Activated T-helper 1 cell treated with anti-CD3 and anti-CD28 coated beads, Interleukin-12 subunit alpha, Interleukin-12 subunit beta, Interleukin-2, Interleukin-4 antibody, amounts not matched to agents 30 ng/mL and 10 ng/mL and 1 ng/mL, durations not matched to agents 14 hours and 24 hours and 36 hours (primary cell): ENCODE results near the gene PHC1. TPM values are rescaled to one million over a fixed set of nuclear protein-coding genes. Genes with fewer than 3 reads are reported as not detected.
"Not testable (repeated sequence)": the region's sequence is repeated elsewhere in the genome, so short reads cannot be mapped to it uniquely, and the experiment has no call there.

Source experiments
- DNase-seq: peaks from one replicate; pipeline ENCODE4 v3.0.0; 2021; ENCODE audit warnings: low spot score
- H3K27ac Mint-ChIP-seq: one replicate; pipeline ENCODE4 v1.8.0; 2021; ENCODE audit warnings: mild to moderate bottlenecking, mixed read lengths
- H3K27me3 Mint-ChIP-seq: one replicate; pipeline ENCODE4 v1.8.0; 2022; ENCODE audit warnings: mild to moderate bottlenecking, moderate library complexity, mixed read lengths; ENCODE audit not compliant: insufficient read depth
- H3K36me3 Mint-ChIP-seq: one replicate; pipeline ENCODE4 v1.8.0; 2021; ENCODE audit warnings: low read depth, mixed read lengths
- H3K4me1 Mint-ChIP-seq: one replicate; pipeline ENCODE4 v1.8.0; 2021; ENCODE audit warnings: low read depth, mixed read lengths
- H3K4me3 Mint-ChIP-seq: one replicate; pipeline ENCODE4 v1.8.0; 2021; ENCODE audit warnings: mild to moderate bottlenecking, moderate library complexity, mixed read lengths
- H3K9me3 Mint-ChIP-seq: one replicate; pipeline ENCODE4 v1.8.0; 2021; ENCODE audit warnings: mixed read lengths
- intact Hi-C: fragments of 100-400 bp; cut with micrococcal nuclease; formaldehyde crosslinking; loops from one replicate; pipeline ENCODE4 v1.15.1; 2024
- total RNA-seq: library from RNA; stranded (reverse); gene quantifications from 2 replicates; pipeline ENCODE4 v1.2.3, GENCODE V29; 2022

Gene PHC1
- total RNA-seq, 1 donor from 2014 or later, result 11.3 TPM

DNA sequence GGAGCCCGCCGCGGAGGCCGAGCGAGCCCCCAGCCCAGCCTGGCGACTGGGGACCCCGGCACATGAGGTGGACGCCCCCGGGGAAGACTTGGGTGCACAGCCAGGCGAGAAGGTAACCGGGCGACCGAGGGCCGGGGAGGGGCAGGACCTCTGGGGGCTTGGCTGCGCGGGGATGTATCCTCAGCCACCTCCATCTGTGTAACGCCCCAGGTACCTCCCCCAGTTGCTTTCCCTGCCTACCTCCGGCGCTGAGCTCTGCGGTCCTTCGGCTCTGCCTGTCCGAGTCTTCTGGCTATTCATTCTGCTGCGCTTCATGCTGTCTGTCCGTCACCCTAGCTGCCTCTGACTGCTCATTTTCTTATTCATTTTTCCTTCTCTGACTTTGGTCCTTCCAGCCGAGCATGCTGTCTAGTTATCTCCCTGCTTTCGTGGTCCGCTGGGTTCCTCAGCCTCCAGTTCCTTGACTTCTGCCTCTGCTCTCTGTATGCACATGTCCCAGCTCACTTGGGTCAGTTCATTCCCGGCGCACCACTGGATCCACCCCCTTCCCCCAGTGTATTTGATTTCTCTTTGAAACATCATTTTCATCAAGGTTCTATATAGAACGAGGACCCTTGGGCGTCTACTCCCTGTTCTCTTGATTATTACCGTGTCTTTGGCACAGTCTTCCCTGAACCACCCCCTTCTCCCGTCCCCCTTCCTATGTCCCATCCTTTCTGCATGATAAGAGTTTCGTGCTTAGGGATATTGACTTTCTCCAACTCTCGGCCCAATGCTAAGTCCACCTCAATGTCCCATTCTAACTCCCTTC, 612 bp downstream of the PHC1 start:
- intact Hi-C loops, result loop anchor here (1.0 to 2.0 kb wide), 4 partner anchors 25 to 218 kb away; partner anchors contain the start of genes M6PR and RIMKLB
- Mint-ChIP-seq H3K9me3 (no peaks in the 10 kb centered on the region), H3K27me3 (peaks cover 21% of the 10 kb centered on the region), H3K4me3 (no peak overlapping the region), H3K36me3 (no peaks in the 10 kb centered on the region), H3K27ac (no peak overlapping the region), H3K4me1 (peaks cover 8% of the 10 kb centered on the region)
- peak; percentile 56 for DNase-seq

DNA sequence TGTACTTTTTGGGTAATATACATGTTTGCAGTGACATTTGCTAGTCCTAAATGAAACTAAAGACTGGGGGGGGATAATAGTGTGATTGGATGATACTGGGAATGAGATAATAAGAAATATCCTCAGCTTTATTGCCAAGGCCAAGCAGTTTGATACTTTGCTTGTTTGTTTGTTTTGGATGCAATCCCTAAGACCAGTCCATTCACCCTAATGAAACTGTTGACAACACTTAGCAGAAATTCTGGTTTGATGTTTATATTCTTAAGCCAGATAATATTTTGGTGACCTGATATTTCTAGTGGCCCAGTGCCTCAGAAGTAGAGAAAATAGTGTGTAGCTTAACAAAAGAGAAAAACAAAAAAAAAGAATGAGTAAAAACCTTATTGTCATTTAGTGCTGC, 1.8 kb downstream of the PHC1 start:
- Mint-ChIP-seq H3K4me1 (peaks cover 8% of the 10 kb centered on the region), H3K9me3 (no peaks in the 10 kb centered on the region), H3K4me3 (no peak overlapping the region), H3K27ac (no peak overlapping the region), H3K36me3 (peaks cover 1% of the 10 kb centered on the region), H3K27me3 (peaks cover 18% of the 10 kb centered on the region)
- intact Hi-C loops, result no loop called here
- DNase-seq, result no peak

- DNase-seq, result no peak
- intact Hi-C loops, result no loop called here
- H3K27ac Mint-ChIP-seq, result no peak overlapping the region
- peaks cover 1% of the 10 kb centered on the region for H3K36me3 Mint-ChIP-seq
- H3K9me3 Mint-ChIP-seq, result no peaks in the 10 kb centered on the region
- H3K4me3 Mint-ChIP-seq, result no peak overlapping the region
- peaks cover 12% of the 10 kb centered on the region for H3K27me3 Mint-ChIP-seq
- H3K4me1 Mint-ChIP-seq, result peaks cover 8% of the 10 kb centered on the region
Observed at GRCh38 chr12:8917031-8917430, 2.7 kb downstream of the PHC1 start.

- Mint-ChIP-seq H3K4me1 (peaks cover 8% of the 10 kb centered on the region), H3K4me3 (no peak overlapping the region), H3K9me3 (no peaks in the 10 kb centered on the region), H3K27ac (no peak overlapping the region), H3K27me3 (peaks cover 8% of the 10 kb centered on the region), H3K36me3 (peaks cover 1% of the 10 kb centered on the region)
- intact Hi-C loops, result no loop called here
- DNase-seq, result no peak
Observed at GRCh38 chr12:8917751-8918150, 3.4 kb downstream of the PHC1 start.

DNA sequence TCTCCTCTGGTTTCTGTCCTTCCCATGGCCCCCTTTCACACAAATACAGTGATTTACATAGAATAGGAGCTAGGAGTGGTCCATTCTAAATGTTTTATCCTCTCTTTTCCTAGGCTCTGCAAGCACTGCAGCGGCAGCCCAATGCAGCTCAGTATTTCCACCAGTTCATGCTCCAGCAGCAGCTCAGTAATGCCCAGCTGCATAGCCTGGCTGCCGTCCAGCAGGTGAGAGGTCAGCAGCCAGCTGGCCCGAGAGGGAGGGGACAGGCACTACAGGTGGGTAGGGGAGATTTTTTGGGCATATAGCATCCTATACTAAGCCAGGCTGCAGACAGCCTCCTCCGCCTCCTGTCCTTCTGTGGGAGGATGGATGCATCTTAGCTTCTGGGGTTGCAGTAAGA, 5.3 kb downstream of the PHC1 start:
- DNase-seq, H3K9me3 Mint-ChIP-seq, H3K27me3 Mint-ChIP-seq, intact Hi-C loops, H3K4me1 Mint-ChIP-seq, H3K36me3 Mint-ChIP-seq, H3K27ac Mint-ChIP-seq, H3K4me3 Mint-ChIP-seq: not testable (repeated sequence)

GRCh38 chr12:8922544-8922943, 8.2 kb downstream of the PHC1 start:
- H3K4me1 Mint-ChIP-seq, result no peaks in the 10 kb centered on the region
- intact Hi-C loops, result no loop called here
- DNase-seq, result no peak
- peaks cover 3% of the 10 kb centered on the region for H3K27me3 Mint-ChIP-seq
- no peak overlapping the region for H3K27ac Mint-ChIP-seq
- no peaks in the 10 kb centered on the region for H3K9me3 Mint-ChIP-seq
- H3K36me3 Mint-ChIP-seq, result peaks cover 1% of the 10 kb centered on the region
- H3K4me3 Mint-ChIP-seq, result no peak overlapping the region

DNA sequence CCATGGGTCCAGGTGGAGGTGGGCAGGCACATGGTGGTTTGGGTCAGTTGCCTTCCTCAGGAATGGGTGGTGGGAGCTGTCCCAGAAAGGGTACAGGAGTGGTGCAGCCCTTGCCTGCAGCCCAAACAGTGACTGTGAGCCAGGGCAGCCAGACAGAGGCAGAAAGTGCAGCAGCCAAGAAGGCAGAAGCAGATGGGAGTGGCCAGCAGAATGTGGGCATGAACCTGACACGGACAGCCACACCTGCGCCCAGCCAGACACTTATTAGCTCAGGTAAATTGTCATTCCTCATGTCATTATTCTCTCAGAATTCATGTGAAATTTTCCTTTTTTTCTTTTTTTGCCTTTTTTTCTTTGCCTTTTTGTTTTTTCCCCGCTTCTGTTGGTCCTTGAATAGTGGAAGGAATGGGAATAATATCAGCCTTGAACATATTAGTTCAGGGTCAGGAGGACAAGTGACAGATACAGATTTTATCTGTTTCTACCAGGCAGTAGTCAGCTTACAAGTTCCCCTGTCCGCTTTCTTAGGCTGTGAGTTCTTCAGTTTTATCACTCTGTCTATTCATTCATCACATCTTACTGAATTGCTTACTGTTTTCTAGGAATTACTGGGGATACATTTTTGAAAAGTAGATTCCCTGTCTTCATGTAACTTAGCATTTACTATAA, 16.5 kb downstream of the PHC1 start:
- H3K36me3 Mint-ChIP-seq, intact Hi-C loops, H3K4me1 Mint-ChIP-seq, H3K9me3 Mint-ChIP-seq, H3K27me3 Mint-ChIP-seq, H3K4me3 Mint-ChIP-seq, DNase-seq, H3K27ac Mint-ChIP-seq: not testable (repeated sequence)

DNA sequence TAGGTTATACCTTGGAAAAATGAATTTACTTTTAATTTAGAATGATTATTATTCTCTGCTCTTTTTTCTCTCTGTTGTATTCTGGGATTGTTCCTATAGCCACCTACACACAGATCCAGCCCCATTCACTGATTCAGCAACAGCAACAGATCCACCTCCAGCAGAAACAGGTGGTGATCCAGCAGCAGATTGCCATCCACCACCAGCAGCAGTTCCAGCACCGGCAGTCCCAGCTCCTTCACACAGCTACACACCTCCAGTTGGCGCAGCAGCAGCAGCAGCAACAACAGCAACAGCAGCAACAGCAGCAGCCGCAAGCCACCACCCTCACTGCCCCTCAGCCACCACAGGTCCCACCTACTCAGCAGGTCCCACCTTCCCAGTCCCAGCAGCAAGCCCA, 18.2 kb downstream of the PHC1 start:
- H3K4me1 Mint-ChIP-seq, H3K36me3 Mint-ChIP-seq, H3K27ac Mint-ChIP-seq, H3K9me3 Mint-ChIP-seq, intact Hi-C loops, H3K27me3 Mint-ChIP-seq, DNase-seq, H3K4me3 Mint-ChIP-seq: not testable (repeated sequence)

GRCh38 chr12:8934080-8934479, 19.8 kb downstream of the PHC1 start:
- DNase-seq, H3K4me3 Mint-ChIP-seq, H3K27ac Mint-ChIP-seq: not testable (repeated sequence)

DNA sequence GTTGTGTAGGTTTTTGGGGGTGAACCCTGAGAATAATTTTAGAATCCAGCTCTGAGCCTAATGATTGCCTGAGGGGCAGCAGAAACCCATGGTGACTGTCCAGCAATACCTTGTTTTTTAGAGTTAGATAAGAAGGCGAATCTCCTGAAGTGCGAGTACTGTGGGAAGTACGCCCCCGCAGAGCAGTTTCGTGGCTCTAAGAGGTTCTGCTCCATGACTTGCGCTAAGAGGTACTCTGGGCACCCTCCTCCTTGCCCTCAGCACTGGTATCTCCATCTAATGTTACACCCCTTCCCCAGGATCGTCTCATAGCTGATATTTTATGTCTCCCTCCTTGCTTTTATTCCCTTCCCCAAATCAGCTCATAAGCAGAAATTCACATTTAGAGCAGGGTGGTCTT, 22.4 kb downstream of the PHC1 start:
- Mint-ChIP-seq H3K27me3 (no peaks in the 10 kb centered on the region), H3K9me3 (no peaks in the 10 kb centered on the region), H3K36me3 (peaks cover 21% of the 10 kb centered on the region), H3K27ac (no peak overlapping the region), H3K4me1 (no peaks in the 10 kb centered on the region), H3K4me3 (no peak overlapping the region)
- no peak for DNase-seq
- intact Hi-C loops, result no loop called here

More at GRCh38 chr12:8934080-8934479, 19.8 kb downstream of the PHC1 start:
- intact Hi-C loops, H3K9me3 Mint-ChIP-seq, H3K4me1 Mint-ChIP-seq, H3K27me3 Mint-ChIP-seq: not testable (repeated sequence)
- peaks cover 14% of the 10 kb centered on the region for H3K36me3 Mint-ChIP-seq

- H3K36me3 Mint-ChIP-seq, result peaks cover 29% of the 10 kb centered on the region
- DNase-seq, H3K27ac Mint-ChIP-seq, intact Hi-C loops, H3K27me3 Mint-ChIP-seq, H3K9me3 Mint-ChIP-seq, H3K4me3 Mint-ChIP-seq, H3K4me1 Mint-ChIP-seq: not testable (repeated sequence)
Observed at GRCh38 chr12:8937842-8938442, 23.6 kb downstream of the PHC1 start.

- H3K36me3 Mint-ChIP-seq, result peaks cover 41% of the 10 kb centered on the region
- H3K27me3 Mint-ChIP-seq, result no peaks in the 10 kb centered on the region
- no peak overlapping the region for H3K4me3 Mint-ChIP-seq
- H3K9me3 Mint-ChIP-seq, result no peaks in the 10 kb centered on the region
- DNase-seq, result no peak
- intact Hi-C loops, result no loop called here
- H3K27ac Mint-ChIP-seq, result no peak overlapping the region
- peaks cover 10% of the 10 kb centered on the region for H3K4me1 Mint-ChIP-seq
Observed at GRCh38 chr12:8941691-8942478, 27.6 kb downstream of the PHC1 start.
